Measurements from ENCODE around the gene LCA5L. TPM values are rescaled to one million over a fixed set of nuclear protein-coding genes. Genes with fewer than 3 reads are reported as not detected.

Gene LCA5L
- total and polyA plus RNA-seq, 2 donors (not counting 1 experiment from before 2014, with no cell fraction given) = 0.62 TPM; not detected in 1

DNA sequence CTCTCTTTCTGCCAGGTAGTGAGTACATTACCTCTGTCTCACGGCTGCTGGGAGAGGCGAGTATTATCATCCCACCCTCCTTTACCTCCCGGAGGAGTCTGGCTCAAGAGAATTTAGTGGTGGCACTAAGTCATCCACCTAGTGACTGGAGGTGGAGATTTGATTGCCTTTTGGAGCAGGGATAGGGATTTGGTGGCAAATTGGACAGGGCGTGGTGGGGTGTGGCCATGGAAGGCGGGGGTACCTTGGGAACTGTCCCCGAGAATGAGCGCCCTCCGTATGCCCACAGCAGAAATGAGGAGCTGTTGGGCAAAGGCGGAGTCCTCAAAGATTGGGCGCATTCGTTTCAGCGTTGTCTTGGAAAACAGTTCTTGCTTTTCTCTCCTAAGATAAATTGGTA is 64.6 kb downstream of the LCA5L start:
- ChIA-PET CTCF (no interaction called here), POLR2A (interaction anchor here (1.0 to 1.5 kb wide), 2 partner anchors 32 to 33 kb away, joined by 3 read pairs; partner anchors contain the start of gene HMGN1)
- no peaks in the 10 kb centered on the region for H3K9me3 ChIP-seq (ENCODE audit: control extremely low read depth in 1 of 3, control insufficient read depth in 2 of 3, insufficient read depth in 1 of 3, low read length in 2 of 3)
- H3K4me3 Mint-ChIP-seq = peak overlapping the region; percentile 93
- H3K4me3 ChIP-seq (ENCODE audit: control extremely low read depth in 1 of 5, extremely low read depth in 1 of 5, insufficient read depth in 1 of 5, low read depth in 2 of 5, low read length in 4 of 5) = peak overlapping the region; percentile 73 to 97 (median 92)
- intact Hi-C loops (cut with micrococcal nuclease) = loop anchor here (2.0 kb wide), 1 partner anchor 198 kb away; the partner anchor contains the start of gene PSMG1
- H2AFZ ChIP-seq (ENCODE audit: insufficient read depth, low read depth, low read length, poor library complexity, severe bottlenecking) = peak overlapping the region; percentile 97
- peaks cover 10 to 16% of the 10 kb centered on the region in 2 donors for H3K4me1 ChIP-seq (ENCODE audit: control insufficient read depth in 2 of 2, insufficient read depth in 2 of 2, low read length in 2 of 2)
- no peak overlapping the region for H3K27ac ChIP-seq (ENCODE audit: low read length in 2 of 2)
- H3K27me3 Mint-ChIP-seq = no peaks in the 10 kb centered on the region
- peaks cover 21% of the 10 kb centered on the region for H3K79me2 ChIP-seq (ENCODE audit: control insufficient read depth, insufficient read depth, low read length)
- DNase-seq (no peak), ATAC-seq (ENCODE audit: low read depth) (no peak)
- TF ChIP-seq, protein P1, sequence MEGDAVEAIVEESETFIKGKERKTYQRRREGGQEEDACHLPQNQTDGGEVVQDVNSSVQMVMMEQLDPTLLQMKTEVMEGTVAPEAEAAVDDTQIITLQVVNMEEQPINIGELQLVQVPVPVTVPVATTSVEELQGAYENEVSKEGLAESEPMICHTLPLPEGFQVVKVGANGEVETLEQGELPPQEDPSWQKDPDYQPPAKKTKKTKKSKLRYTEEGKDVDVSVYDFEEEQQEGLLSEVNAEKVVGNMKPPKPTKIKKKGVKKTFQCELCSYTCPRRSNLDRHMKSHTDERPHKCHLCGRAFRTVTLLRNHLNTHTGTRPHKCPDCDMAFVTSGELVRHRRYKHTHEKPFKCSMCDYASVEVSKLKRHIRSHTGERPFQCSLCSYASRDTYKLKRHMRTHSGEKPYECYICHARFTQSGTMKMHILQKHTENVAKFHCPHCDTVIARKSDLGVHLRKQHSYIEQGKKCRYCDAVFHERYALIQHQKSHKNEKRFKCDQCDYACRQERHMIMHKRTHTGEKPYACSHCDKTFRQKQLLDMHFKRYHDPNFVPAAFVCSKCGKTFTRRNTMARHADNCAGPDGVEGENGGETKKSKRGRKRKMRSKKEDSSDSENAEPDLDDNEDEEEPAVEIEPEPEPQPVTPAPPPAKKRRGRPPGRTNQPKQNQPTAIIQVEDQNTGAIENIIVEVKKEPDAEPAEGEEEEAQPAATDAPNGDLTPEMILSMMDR (IDR thresholded peaks at IDR 0.05) = no peak
- TF ChIP-seq EZH2 (IDR thresholded peaks at IDR 0.05; ENCODE audit: borderline replicate concordance, insufficient read depth, low read depth, low read length, poor library complexity, severe bottlenecking) = no peak
- H3K4me2 ChIP-seq (replicated peaks; ENCODE audit: low read depth, low read length, poor library complexity, severe bottlenecking) = peak overlapping the region; percentile 98
- WGBS (ENCODE audit: insufficient coverage) = 31% methylated on average over 5 of the region's 12 CpGs
- peaks cover 22% of the 10 kb centered on the region for H3K4me1 Mint-ChIP-seq
- H3K36me3 ChIP-seq (replicated peaks in 1 of 2; ENCODE audit: control extremely low read depth in 1 of 2, control insufficient read depth in 1 of 2, extremely low read depth in 1 of 2, insufficient read depth in 2 of 2, low read length in 1 of 2) = no peaks in the 10 kb centered on the region
- peak overlapping the region; percentile 16 for H3K27ac Mint-ChIP-seq
- H3K9me3 Mint-ChIP-seq (ENCODE audit: insufficient read depth) = no peaks in the 10 kb centered on the region
- peak overlapping the region; percentile 93 for H3K9ac ChIP-seq (ENCODE audit: low read length)
- no peaks in the 10 kb centered on the region for H4K20me1 ChIP-seq (ENCODE audit: control insufficient read depth, insufficient read depth, low read length, poor library complexity, severe bottlenecking)
- peaks cover 0 to 6% (median 0%) of the 10 kb centered on the region in 4 experiments for H3K27me3 ChIP-seq (replicated peaks in 1 of 4; ENCODE audit: control extremely low read depth in 1 of 4, control insufficient read depth in 3 of 4, insufficient read depth in 4 of 4, low read length in 3 of 4)

Measured in B cell (primary cell).